K562 (cell line): ENCODE measurements around the gene HECW1.

Experiments
- FOXJ3 ChIP-seq: sonication (generic); formaldehyde crosslinking; IDR thresholded peaks from 2 replicates; pipeline ENCODE4 v1.4.0; 2020; ENCODE audit warnings: mild to moderate bottlenecking, missing genetic modification reagents
- NR2C1 ChIP-seq, 2 experiments: fragments of 450-650 bp; IDR thresholded peaks; 2 replicates each; pipeline ENCODE4 v1.6.1; 2017; ENCODE audit warnings: mild to moderate bottlenecking in 2 of 2, antibody characterized with exemption in 1 of 2, inconsistent platforms in 1 of 2, missing compliant biosample characterization in 1 of 2, missing genetic modification characterization in 1 of 2
- SMARCA4 ChIP-seq: fragments of 450-650 bp; IDR thresholded peaks from 2 replicates; pipeline ENCODE4 v1.6.1; 2016
- ZNF589 ChIP-seq: fragments of 200-800 bp; sonication (Bioruptor generic); IDR thresholded peaks from 2 replicates; pipeline ENCODE4 v1.6.1; 2016; ENCODE audit warnings: low read depth, missing genetic modification characterization, missing compliant biosample characterization
- ZNF79 ChIP-seq: fragments of 250-450 bp; sonication (Bioruptor Pico); IDR thresholded peaks from 2 replicates; pipeline ENCODE4 v1.4.0; 2020; ENCODE audit warnings: low read depth, mild to moderate bottlenecking, moderate library complexity

DNA sequence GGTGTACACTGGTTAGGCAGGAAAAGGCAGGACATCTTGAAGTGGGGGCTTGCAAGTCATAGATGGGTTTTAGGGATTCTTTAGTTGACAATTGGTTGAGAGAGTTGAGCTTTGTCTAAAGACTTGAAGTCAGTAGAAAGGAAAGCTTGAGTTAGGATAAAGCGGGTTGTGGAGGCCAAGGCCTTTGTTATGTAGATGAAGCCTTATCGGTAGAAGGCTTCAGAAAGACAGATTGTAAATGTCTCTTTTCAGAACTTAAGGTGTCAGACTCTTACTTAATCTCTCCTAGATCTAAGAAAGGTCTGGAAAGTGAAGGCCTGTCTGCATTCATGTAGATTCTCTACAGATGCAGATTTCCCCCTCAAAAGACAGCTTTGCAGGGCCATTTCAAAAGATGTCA lies 177.4 kb downstream of the HECW1 start:
- no peak for TF ChIP-seq SMARCA4
- TF ChIP-seq ZNF79 (CRISPR knock-in tag), result no peak
- TF ChIP-seq ZNF589 (CRISPR knock-in tag), result no peak
- no peak for TF ChIP-seq FOXJ3 (CRISPR knock-in tag)
- TF ChIP-seq NR2C1 (IDR thresholded peaks at IDR 0.05), result no peak
- TF ChIP-seq NR2C1 (tag; IDR thresholded peaks at IDR 0.05), result no peak
